Mammary epithelial cell (primary cell): ENCODE measurements around the gene CHRNB1.

Source experiments
- EZH2 ChIP-seq: IDR thresholded peaks from 2 replicates; pipeline ENCODE4 v1.6.1; 2012; ENCODE audit warnings: low read length, inconsistent platforms, borderline replicate concordance
- TF ChIP-seq, protein P1 (sequence below), 2 donors: IDR thresholded peaks in 1 of 2; conservative IDR thresholded peaks in 1 of 2; 2 replicates each; pipeline ENCODE4 v1.5.1; 2011 to 2012; ENCODE audit warnings: inconsistent platforms in 2 of 2, low read length in 2 of 2, mild to moderate bottlenecking in 2 of 2, control low read depth in 1 of 2, low read depth in 1 of 2; ENCODE audit not compliant: insufficient read depth in 1 of 2; ENCODE audit errors: extremely low read depth in 1 of 2

DNA sequence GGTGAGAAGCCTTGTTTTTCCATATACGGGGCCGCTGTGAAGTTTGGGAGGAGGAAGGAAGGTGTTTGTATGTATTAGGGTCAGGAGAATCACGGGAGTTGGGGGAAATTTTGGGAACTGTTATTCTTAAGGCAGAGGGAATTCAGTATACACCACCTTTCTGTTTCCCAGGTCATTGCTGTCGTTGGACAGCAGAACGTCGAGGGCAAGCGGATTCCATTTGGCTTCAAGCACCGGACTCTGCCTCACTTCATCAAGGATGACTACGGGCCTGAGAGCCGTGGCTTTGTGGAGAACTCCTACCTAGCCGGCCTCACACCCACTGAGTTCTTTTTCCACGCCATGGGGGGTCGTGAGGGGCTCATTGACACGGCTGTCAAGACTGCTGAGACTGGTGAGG lies 56.9 kb downstream of the CHRNB1 start:
- TF ChIP-seq EZH2, result no peak
- TF ChIP-seq, protein P1, sequence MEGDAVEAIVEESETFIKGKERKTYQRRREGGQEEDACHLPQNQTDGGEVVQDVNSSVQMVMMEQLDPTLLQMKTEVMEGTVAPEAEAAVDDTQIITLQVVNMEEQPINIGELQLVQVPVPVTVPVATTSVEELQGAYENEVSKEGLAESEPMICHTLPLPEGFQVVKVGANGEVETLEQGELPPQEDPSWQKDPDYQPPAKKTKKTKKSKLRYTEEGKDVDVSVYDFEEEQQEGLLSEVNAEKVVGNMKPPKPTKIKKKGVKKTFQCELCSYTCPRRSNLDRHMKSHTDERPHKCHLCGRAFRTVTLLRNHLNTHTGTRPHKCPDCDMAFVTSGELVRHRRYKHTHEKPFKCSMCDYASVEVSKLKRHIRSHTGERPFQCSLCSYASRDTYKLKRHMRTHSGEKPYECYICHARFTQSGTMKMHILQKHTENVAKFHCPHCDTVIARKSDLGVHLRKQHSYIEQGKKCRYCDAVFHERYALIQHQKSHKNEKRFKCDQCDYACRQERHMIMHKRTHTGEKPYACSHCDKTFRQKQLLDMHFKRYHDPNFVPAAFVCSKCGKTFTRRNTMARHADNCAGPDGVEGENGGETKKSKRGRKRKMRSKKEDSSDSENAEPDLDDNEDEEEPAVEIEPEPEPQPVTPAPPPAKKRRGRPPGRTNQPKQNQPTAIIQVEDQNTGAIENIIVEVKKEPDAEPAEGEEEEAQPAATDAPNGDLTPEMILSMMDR (conservative IDR thresholded peaks at IDR 0.05 in 1 of 2, IDR thresholded peaks at IDR 0.05 in 1 of 2; ENCODE audit: extremely low read depth in 1 of 2, insufficient read depth in 1 of 2, low read depth in 1 of 2, low read length in 2 of 2), result no peak
